SU-DHL-6 (cell line): ENCODE results near the gene RGMA.

ENCODE experiments used
- EZH2phosphoT487 ChIP-seq: fragments of 200-600 bp; sonication (generic), shearing (Covaris generic); conservative IDR thresholded peaks from 2 replicates; pipeline ENCODE4 v1.6.1; 2018; ENCODE audit warnings: mild to moderate bottlenecking, antibody characterized with exemption, low read length, moderate library complexity, mixed read lengths
- TF ChIP-seq, protein P1 (sequence below): fragments of 200-600 bp; sonication (generic); IDR thresholded peaks from one replicate; pipeline ENCODE4 v1.5.1; 2017; ENCODE audit warnings: antibody characterized with exemption, mild to moderate bottlenecking, low read length, moderate library complexity; ENCODE audit not compliant: insufficient read depth, poor library complexity, severe bottlenecking

DNA sequence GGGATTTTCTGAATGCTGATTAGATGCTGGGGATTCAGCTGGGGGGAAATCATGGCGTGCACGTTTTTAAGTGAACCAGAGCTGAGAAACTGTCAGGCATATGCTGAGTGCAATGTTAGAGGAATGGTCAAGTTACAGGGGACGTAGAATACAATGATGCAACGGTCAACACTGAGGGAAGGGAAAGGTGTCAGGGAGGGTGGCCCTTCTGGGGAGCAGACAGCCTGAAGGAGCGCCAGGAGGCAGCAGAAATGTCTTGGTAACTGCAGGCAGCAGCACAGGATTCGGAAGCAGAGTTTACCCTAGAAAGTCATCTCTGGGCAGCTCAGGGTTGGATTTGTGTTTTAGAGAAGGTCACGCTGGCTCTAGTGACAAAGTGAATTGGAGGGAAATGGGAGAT is 47.6 kb upstream of the RGMA start:
- TF ChIP-seq, protein P1, sequence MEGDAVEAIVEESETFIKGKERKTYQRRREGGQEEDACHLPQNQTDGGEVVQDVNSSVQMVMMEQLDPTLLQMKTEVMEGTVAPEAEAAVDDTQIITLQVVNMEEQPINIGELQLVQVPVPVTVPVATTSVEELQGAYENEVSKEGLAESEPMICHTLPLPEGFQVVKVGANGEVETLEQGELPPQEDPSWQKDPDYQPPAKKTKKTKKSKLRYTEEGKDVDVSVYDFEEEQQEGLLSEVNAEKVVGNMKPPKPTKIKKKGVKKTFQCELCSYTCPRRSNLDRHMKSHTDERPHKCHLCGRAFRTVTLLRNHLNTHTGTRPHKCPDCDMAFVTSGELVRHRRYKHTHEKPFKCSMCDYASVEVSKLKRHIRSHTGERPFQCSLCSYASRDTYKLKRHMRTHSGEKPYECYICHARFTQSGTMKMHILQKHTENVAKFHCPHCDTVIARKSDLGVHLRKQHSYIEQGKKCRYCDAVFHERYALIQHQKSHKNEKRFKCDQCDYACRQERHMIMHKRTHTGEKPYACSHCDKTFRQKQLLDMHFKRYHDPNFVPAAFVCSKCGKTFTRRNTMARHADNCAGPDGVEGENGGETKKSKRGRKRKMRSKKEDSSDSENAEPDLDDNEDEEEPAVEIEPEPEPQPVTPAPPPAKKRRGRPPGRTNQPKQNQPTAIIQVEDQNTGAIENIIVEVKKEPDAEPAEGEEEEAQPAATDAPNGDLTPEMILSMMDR, result no peak
- no peak for TF ChIP-seq EZH2phosphoT487
